Renal cortical epithelial cell (primary cell): ENCODE measurements around the gene PRR5L. TPM values are rescaled to one million over a fixed set of nuclear protein-coding genes. Genes with fewer than 3 reads are reported as not detected.

ENCODE experiments used
- DNase-seq: peaks from one replicate; pipeline ENCODE4 v3.0.0-alpha.2; 2011; ENCODE audit warnings: low read depth
- total RNA-seq: library from RNA; depleted of rRNA; stranded (reverse); fragments of >200 nt; gene quantifications from 2 replicates; pipeline ENCODE4 v1.2.3, GENCODE V29; 2014

Gene PRR5L
- total RNA-seq, 1 donor from 2014 or later: 83.1 TPM

DNA sequence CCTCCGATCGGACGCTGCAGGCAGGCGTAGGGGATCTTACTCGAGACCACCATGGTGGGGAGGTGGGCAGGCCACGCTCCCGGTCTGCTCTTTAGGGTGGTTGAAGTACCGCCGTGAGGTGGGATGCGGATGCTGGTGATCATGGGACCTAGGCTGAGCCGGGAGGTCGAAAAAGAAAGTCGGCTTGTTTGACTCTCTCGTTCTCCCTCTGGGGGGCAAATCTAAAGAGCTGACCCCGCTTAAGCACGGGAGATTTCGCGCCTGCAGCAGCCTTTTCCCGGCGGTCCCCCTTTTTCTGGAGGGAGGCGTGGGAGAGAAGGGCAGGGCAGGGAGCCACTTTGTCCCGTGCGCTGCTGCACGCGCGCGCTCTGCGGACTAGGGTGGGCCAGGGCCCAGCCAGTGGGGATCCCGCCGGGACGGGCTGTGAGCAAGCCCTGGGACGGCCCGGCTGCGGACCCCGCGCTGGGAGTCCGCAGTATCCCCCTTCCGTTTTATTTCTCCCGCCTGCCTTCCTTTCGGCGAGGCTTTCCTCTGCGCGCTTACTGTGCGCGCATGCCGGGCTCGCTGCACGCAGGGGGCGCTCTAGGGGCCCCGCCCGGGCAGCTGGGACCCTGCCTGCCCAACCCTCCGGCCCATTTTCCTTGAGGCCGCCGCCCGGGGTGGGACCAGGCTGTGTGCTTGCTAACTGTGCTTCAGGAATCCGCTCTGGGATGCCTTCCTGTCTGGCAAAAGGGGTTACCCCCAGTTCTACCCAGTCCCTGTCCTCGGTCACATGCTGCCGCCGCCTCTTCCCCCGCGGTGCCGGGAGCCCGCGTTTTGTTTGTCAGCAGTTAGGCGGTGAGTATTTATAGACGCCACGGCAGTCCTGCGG is 81.0 kb downstream of the PRR5L start:
- DNase-seq: no peak

DNA sequence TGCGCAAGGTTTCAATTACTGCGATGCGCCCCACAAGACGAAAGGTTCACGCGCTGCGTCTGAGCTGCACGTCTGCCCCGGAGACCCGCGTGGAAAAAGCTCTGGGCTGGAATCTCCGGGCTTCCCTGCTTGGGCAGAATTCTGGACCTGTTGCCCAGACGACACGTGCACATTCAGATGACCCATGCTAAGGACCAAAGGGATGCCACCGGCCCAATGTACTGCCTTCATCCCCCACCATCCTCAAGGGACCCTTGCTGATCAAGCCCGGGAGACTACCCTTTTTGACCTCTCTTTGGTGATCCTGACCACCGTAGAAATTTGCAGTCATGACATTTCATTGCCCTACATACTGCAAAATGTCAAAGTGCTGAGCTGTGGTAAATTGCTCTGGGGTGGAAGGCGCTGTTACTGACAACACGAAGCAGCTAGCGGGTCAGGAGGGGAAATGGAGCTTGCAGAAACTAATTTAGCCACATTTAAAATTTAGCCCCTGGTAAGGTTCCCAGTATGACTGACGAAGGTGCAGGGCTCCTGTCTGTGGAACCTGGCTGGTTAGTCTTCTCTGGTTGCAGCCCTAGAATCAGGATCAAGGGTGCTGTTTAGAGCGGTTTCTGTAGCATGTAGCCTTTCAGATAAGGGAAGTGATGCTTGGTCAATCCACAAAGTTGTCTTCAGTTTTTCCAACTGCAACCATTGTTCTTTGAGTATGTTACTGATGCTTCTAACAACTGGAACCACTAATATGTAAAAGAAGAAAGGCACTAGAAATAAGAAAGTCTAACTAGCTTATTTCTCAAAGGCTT is 81.9 kb downstream of the PRR5L start:
- DNase-seq: no peak

GRCh38 chr11:36379653-36380052 is 83.6 kb downstream of the PRR5L start:
- DNase-seq: no peak

GRCh38 chr11:36380296-36381014 is 84.4 kb downstream of the PRR5L start:
- DNase-seq: no peak

DNA sequence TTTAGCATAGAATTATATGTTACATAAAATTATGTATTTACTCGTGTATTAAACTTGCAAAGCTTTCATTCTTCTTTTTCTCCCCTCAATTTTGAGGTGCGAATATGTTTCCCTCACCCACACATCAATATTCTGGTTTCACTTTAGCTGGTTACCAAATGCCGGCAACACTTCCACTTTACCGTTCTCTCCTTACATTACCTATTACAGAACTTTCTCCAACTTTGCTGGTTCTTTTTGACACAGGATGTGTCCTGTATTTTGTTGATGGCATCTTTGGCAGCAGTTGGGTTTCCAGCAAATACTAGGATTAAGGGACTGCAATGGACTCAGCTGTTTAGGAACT is 84.9 kb downstream of the PRR5L start:
- DNase-seq: no peak

- DNase-seq: no peak
Measured at GRCh38 chr11:36383195-36383594, 87.1 kb downstream of the PRR5L start.

GRCh38 chr11:36385121-36385970 is 89.3 kb downstream of the PRR5L start:
- no peak for DNase-seq

DNA sequence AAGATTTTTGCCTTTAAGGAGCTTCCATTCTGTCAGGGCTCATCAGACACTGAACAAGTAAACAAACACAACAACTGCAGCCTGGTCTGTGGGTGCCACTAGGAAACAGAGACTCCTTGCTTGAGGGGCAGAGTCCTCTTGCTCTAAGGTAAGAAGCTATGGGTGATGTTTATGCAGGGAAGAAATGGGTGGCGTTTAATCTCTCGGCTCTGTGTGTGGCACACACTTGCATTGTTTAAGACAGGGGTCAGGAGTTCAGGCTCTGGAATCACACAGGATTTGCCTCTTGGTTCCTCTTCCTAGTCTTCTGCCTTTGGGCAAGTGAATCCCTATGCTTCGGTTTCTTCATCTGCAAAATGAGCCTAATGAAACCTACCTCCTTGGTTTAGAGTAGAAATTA is 90.3 kb downstream of the PRR5L start:
- DNase-seq: no peak

DNA sequence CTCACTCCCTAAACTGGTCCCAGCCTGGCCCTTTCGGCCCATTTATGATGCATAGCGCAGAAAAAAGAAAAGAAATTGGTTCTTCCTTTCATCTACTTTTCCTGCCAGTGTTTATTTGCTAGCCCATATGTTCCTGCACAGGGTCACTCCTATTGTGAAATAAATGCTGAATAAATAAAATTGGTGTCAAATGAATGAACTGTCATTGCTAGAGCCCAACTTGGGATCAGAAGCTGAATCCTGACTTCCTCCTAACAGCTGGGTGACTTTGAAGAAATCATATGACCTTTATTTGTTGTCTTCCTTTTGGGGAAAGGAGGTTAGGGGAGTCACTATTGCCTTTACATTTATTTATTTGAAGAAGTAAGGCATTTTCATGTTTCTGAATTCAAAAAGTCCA is 92.0 kb downstream of the PRR5L start:
- no peak for DNase-seq

DNA sequence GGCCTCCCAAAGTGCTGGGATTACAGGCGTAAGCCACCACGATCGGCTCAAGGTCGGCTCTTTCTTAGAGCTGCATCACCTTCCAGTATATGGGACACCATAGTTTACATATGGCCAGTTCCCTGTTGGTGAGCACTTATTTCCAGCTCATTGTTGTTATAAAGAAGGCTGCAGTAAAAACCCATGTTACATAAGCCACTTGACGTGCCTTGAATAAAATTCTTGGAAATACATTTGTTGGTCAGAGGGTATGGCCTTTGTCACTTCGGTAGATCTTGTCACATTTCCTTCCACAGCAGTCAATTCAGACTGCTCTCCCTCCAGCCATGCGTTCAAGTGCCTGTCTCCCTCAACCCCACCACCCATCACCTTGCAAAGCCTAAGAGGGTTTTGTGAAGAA is 92.9 kb downstream of the PRR5L start:
- DNase-seq: no peak

- no peak for DNase-seq
Measured at GRCh38 chr11:36389811-36390210, 93.7 kb downstream of the PRR5L start.

GRCh38 chr11:36390963-36391471 is 94.9 kb downstream of the PRR5L start:
- peak; percentile 44 for DNase-seq

GRCh38 chr11:36392196-36392595 is 96.1 kb downstream of the PRR5L start:
- no peak for DNase-seq

DNA sequence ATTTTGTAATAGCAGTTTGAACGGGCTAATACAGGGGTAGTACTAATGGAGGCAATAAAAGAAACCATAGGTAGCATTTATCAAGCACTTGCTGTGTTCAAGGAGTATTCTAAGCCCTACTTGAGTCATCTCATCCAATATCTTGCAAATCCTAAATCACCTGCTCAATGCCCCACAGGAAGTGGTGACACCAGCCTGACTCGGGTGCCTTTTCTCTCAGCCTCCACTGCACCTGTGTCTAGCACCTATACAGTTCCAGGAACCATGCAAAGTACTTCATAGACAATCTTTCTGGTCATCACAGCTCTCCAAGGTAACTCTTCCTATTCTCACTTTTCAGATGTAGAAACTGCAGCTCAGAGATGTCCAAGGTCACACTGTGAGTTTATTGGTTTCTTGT is 98.0 kb downstream of the PRR5L start:
- DNase-seq: no peak

DNA sequence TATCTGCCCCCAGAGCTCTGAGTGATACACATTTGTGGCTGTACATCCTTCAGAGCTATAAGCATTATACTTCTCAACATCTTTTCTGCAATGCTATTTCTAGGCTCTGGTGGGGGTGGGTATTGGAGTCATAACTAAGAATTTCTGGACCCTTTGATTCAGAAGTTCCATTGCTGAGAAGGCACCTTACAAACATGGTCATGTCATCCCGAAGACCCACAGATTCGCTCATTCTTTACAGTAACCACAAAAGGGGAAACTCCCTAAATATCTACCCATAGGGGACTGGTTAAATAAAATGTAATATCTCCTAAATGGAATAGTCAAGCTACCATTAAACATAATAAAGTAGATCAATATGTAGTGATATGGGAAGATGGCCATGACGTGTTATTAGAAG is 98.8 kb downstream of the PRR5L start:
- DNase-seq: no peak

DNA sequence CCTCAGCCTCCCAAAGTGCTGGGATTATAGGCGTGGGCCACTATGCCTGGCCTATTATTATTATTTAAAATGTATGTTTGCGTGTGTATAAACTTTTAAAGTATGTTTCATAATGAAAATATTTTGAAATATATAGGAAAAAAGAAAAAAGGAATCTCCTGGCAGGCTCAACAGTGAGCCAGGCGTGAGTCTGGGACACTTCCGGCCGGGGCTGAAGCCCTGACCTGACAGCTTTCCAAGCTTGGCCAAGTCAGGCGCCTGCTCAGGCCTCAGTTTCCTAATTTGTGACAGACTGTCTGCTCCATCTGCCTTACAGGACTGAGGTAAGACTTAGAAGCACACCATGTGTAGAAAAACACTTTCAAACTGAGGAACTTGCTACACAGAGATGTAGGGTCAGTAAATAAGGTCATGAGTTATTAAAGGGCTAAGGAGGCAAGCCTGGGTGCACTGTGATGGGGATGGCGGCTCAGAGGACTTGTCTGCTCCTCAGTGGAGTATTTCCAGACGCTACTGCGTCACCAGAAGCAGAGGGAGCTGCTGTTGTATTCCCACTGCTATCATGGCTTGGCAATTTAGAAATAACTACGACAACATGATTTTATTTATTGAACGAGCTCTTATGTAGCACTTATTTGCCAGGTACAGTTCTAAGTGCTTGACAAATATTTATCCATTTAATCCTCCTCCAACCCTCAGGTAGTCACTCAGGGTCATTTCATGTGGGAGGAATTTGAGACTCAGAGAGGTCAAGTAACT is 100.1 kb downstream of the PRR5L start:
- DNase-seq: no peak

GRCh38 chr11:36398231-36398953 is 102.3 kb downstream of the PRR5L start:
- DNase-seq: no peak

DNA sequence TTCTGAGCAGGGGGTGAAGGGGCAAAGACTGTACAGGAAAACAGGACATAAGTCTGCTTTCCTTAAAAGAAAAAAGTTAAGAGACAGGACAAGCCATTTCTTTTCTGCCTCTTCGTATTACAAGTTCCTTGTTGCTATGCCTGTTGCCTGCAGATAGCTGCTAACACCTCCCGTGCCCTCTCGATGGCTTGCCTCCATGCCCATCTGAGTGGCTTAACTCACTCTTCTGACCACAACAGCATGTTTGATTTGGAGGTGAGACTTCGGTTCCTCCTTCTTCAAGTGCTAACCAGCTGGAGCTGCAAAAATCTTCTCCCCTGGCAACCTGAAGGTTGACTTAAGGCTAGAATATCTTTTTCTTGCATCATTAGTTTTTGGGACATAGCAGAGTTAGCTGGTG is 103.1 kb downstream of the PRR5L start:
- DNase-seq: no peak

DNA sequence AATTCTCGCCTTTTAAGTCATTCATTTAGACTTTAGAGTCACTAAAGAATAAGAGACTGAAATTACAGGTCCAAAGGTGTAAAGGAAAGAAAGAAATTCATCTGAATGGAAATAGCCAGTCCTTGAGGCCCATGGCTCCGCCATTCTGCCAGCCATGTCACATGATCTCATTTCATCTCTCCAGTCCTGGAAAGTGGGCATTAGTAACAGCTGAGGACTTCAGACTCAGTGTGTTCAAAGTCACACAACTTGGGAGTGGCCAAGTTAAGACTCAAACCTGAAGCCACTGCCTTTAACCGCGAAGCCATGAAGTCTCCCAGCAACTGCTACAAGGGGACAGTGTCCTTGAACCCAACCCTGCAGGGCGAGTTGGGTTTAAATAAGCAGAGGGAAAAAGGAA is 103.7 kb downstream of the PRR5L start:
- DNase-seq: no peak
